Smooth muscle cell of the pulmonary artery (primary cell): Measurements from ENCODE around the gene KATNIP. TPM values are rescaled to one million over a fixed set of nuclear protein-coding genes. Genes with fewer than 3 reads are reported as not detected.

Source experiments
- total RNA-seq: library from RNA; depleted of rRNA; stranded (reverse); fragments of >200 nt; gene quantifications from 2 replicates; pipeline ENCODE4 v1.2.3, GENCODE V29; 2014

KATNIP gene
- 30.4 and 30.7 TPM in 2 replicates for total RNA-seq

DNA sequence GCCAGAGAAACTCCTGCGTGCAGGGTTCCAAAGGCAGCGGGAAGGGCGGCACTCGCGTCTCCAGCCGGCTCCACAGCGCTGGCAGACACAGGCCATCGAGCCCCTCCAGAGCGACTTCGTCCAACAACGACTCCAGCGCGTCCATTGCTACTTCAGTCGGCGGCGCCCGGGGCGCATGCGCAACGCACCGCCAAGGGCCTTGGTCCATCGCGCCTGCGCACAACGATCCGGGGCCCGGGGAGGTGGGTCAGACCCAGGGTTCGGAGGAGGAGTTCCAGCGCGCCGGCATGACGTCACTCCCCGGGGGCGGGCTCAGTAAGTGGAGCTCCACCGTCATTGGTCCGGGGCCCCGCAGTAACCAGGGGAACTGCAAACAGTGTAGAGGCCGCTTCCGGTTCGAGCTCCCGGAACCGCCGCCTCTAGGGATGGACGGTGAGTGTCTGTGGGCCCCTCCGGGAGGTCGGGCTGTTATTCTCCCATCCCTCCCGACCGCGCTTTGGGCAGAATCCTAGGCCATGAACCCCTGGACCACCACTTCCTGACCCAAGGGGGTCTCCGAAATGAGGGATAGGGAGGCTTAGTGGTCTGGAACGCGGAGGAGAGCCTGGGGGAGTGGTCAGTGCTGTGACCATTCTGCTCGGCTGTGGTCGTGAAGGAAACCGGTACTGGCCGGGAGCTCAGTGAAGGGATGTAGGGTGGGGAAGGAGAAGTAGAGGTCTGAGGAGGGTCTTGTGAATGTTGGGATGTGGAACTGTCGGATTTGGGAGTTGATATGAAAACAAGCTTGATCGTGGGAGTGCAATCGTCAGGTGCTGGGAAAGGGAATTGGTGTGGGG, at the start of gene KATNIP, which contains the start of gene GTF3C1:
Gene KATNIP, plus strand, starts transcription at position 399 of the 836 bp plus-strand sequence. Its CDS starts 27 bp downstream, at position 426.
Gene GTF3C1, minus strand, starts transcription at position 168 of the 836 bp plus-strand sequence. Its CDS starts 23 bp downstream, at position 145.

Other genes with a start within 250 kb of the KATNIP start
- gene IL4R, start 236.2 kb upstream of the KATNIP start, total RNA-seq, result 40.3 and 76.6 TPM in 2 replicates
- 1.2 and 2.2 TPM in 2 replicates for gene IL21R, start 148.0 kb upstream of the KATNIP start, total RNA-seq
- gene GTF3C1, start 231 bp upstream of the KATNIP start, total RNA-seq, result 75.3 and 80.9 TPM in 2 replicates